ENCODE results near the gene KDM4B.
A peak's percentile ranks its signal among the peaks of the same experiment; 100 is the strongest.
"Not testable (repeated sequence)": the region's sequence is repeated elsewhere in the genome, so short reads cannot be mapped to it uniquely, and the experiment has no call there.

Gene KDM4B

DNA sequence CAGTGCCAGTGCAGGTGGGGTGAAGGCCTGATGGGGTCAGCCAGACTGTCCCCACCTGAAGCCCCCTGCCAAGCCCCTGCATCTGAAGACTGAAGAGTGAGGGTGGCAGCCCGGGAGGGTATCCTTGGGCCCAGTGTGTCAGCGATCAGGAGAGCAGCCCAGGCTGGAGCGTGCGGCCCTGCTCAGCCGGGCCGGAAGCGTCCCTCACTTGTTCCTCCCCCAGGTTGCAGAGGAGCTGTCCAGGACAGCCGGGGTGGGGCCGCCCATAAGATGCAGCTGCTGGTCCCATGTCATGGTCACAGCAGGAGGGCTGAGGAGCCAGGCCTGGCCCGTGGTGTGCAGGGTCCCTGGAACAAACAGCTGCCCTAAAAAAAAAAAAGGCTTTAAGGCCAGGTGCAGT lies 55.4 kb downstream of the KDM4B start:
- in situ Hi-C loops (cut with HindIII; ENCODE audit: low pct_ligation_motif_present, low sequenced_read_pairs): no loop called here
- Histone ChIP-seq H3K27ac (no peak overlapping the region), H3K36me3 (replicated peaks) (no peaks in the 10 kb centered on the region), H3K4me3 (ENCODE audit: low read depth, low read length) (no peak overlapping the region), H3K27me3 (replicated peaks) (no peaks in the 10 kb centered on the region)
- no peak for DNase-seq
- TF ChIP-seq, protein P1, sequence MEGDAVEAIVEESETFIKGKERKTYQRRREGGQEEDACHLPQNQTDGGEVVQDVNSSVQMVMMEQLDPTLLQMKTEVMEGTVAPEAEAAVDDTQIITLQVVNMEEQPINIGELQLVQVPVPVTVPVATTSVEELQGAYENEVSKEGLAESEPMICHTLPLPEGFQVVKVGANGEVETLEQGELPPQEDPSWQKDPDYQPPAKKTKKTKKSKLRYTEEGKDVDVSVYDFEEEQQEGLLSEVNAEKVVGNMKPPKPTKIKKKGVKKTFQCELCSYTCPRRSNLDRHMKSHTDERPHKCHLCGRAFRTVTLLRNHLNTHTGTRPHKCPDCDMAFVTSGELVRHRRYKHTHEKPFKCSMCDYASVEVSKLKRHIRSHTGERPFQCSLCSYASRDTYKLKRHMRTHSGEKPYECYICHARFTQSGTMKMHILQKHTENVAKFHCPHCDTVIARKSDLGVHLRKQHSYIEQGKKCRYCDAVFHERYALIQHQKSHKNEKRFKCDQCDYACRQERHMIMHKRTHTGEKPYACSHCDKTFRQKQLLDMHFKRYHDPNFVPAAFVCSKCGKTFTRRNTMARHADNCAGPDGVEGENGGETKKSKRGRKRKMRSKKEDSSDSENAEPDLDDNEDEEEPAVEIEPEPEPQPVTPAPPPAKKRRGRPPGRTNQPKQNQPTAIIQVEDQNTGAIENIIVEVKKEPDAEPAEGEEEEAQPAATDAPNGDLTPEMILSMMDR (IDR thresholded peaks at IDR 0.05; ENCODE audit: low read depth, low read length, missing control alignments): no peak

DNA sequence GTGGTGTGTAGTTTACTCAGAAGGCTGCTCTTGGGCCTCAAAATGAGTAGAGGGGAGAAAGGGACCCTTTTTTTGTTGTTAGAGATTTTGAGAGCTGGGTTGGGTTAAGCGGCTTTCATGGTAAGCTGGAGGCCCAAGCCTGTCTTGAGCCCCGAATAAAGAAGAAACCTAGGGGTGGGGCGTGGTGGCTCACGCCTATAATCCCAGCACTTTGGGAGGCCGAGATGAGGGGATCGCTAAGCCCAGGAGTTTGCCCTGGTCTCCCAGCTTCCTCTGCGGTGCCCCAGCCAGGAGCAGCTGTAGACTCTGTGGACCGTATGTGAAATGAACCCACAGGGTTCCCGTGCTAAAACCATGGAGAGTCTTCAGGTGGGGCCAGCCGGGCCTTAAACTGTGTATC lies 56.1 kb downstream of the KDM4B start:
- no peaks in the 10 kb centered on the region for H3K36me3 ChIP-seq (replicated peaks)
- no peak overlapping the region for H3K27ac ChIP-seq
- no peak for DNase-seq
- in situ Hi-C loops (cut with HindIII; ENCODE audit: low pct_ligation_motif_present, low sequenced_read_pairs): no loop called here
- TF ChIP-seq, protein P1 (IDR thresholded peaks at IDR 0.05; ENCODE audit: low read depth, low read length, missing control alignments): no peak
- H3K4me3 ChIP-seq (ENCODE audit: low read depth, low read length): no peak overlapping the region
- no peaks in the 10 kb centered on the region for H3K27me3 ChIP-seq (replicated peaks)

DNA sequence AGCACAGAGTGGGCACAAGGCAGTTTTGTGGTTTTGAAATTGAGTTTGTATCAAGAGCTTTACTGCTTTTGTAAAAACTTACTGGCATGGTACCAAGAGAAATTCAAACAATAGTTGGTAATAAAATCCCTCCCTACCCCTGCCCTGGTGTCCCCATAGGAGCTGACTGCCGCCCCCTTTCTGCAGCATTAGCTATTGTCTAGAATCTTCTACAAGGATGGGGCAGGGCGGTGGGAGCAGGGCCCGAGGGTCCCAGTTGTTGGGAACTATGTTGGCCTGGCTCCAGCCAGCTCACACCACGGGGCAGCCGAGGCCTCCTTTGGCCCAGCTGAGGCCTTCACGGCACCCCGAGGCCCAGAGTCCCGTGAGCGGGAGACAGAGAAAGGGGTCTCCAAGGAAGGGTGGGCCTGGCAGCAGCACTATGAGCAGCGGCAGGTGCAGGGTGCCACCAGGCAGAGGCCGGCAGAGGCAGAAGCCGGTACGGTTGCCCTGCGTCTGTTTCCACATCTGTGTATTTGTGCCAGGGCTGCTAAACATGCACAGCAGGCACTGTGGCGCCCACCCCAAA lies 57.9 kb downstream of the KDM4B start:
- TF ChIP-seq, protein P1 (IDR thresholded peaks at IDR 0.05; ENCODE audit: low read depth, low read length, missing control alignments): peak; percentile 53
- no peak overlapping the region for H3K27ac ChIP-seq
- in situ Hi-C loops (cut with HindIII; ENCODE audit: low pct_ligation_motif_present, low sequenced_read_pairs): no loop called here
- H3K36me3 ChIP-seq (replicated peaks): no peaks in the 10 kb centered on the region
- H3K27me3 ChIP-seq (replicated peaks): no peaks in the 10 kb centered on the region
- no peak for DNase-seq
- H3K4me3 ChIP-seq (ENCODE audit: low read depth, low read length): no peak overlapping the region

DNA sequence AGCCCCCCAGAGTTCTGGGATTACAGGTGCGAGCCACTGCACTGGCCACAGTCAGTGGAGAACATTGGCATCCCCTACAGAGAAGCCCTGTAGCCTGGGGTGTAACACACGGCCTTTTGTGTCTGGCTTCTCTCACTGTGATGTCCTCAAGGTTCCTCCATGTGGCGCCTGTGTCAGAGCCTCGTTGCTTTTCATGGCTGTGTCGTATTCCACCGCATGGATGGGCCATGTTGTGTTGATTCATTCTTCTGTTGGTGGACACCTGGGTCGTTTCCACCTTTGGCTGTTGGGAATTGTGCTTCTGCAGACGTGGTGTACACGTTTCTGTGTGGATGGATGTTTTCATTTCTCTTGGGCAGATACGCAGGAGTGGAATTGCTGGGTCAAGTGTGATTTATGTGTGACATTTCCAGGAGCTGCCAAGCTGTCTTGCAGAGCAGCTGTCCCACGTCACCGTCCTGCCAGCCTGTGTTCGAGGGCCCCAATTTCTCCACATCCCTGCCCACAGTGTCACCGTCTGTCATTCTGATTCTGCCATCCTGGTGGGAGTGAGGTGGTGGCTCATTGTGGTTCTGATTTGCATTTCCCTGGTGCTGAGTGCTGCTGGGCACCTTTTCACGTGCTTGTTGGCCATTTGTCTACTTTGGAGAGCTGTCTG lies 59.4 kb downstream of the KDM4B start:
- TF ChIP-seq, protein P1 (IDR thresholded peaks at IDR 0.05; ENCODE audit: low read depth, low read length, missing control alignments): no peak
- no peak for DNase-seq
- in situ Hi-C loops (cut with HindIII; ENCODE audit: low pct_ligation_motif_present, low sequenced_read_pairs): no loop called here
- Histone ChIP-seq H3K27ac (no peak overlapping the region), H3K27me3 (replicated peaks) (no peaks in the 10 kb centered on the region), H3K36me3 (replicated peaks) (peaks cover 3% of the 10 kb centered on the region), H3K4me3 (ENCODE audit: low read depth, low read length) (no peak overlapping the region)

DNA sequence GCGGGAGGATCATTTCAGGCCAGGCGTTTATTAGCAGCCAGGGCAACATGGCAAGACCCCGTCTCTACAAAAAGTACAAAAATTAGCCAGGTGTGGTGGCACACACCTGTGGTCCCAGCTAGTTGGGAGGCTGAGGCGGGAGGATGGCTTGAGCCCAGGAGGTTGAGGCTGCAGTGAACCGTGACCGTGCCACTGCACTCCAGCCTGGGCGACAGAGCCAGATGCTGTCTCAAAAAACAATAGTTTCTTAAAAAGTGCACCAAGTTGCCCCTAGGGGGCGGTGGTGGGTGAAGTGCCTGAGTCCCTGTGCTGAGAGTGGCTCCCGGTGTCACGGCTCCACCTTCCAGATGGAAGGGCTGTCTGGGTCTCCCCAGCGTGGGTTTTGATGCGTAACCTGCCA lies 60.7 kb downstream of the KDM4B start:
- peak; percentile 56 for DNase-seq
- H3K27ac ChIP-seq; H3K4me3 ChIP-seq (ENCODE audit: low read depth, low read length); H3K27me3 ChIP-seq (replicated peaks); H3K36me3 ChIP-seq (replicated peaks); in situ Hi-C loops (cut with HindIII; ENCODE audit: low pct_ligation_motif_present, low sequenced_read_pairs): not testable (repeated sequence)
- TF ChIP-seq, protein P1 (IDR thresholded peaks at IDR 0.05; ENCODE audit: low read depth, low read length, missing control alignments): peak; percentile 80

Measured in brain microvascular endothelial cell (primary cell).